Smooth muscle cell (in vitro differentiated cells): ENCODE results near the gene TIMM17A. TPM values are rescaled to one million over a fixed set of nuclear protein-coding genes. Genes with fewer than 3 reads are reported as not detected.
A peak's percentile ranks its signal among the peaks of the same experiment; 100 is the strongest.

ENCODE experiments used
- DNase-seq: peaks from one replicate; lab custom pipeline; 2025; ENCODE audit not compliant: unreplicated experiment; lab: John Stamatoyannopoulos, UW
- H2AFZ ChIP-seq: fragments of 200-600 bp; sonication (generic); 2 replicates; pipeline ENCODE4 v1.6.0; 2016; ENCODE audit warnings: antibody characterized with exemption, low read depth, mild to moderate bottlenecking
- H3F3A ChIP-seq: fragments of 200-600 bp; sonication (generic); 2 replicates; pipeline ENCODE4 v1.6.0; 2017; ENCODE audit warnings: antibody characterized with exemption, low read depth
- H3K27ac ChIP-seq: fragments of 200-600 bp; sonication (generic); 2 replicates; pipeline ENCODE4 v1.5.1; 2016; ENCODE audit warnings: low read depth, mild to moderate bottlenecking
- H3K27me3 ChIP-seq: fragments of 200-600 bp; sonication (generic); 2 replicates; pipeline ENCODE4 v1.6.1; 2016; ENCODE audit warnings: low read depth, mild to moderate bottlenecking
- H3K36me3 ChIP-seq: fragments of 200-600 bp; sonication (generic); 2 replicates; pipeline ENCODE4 v1.5.1; 2016; ENCODE audit warnings: low read depth
- H3K4me1 ChIP-seq: fragments of 200-600 bp; sonication (generic); 2 replicates; pipeline ENCODE4 v1.5.1; 2016; ENCODE audit warnings: low read depth
- H3K4me2 ChIP-seq: fragments of 200-600 bp; sonication (generic); 2 replicates; pipeline ENCODE4 v1.6.0; 2016; ENCODE audit warnings: mild to moderate bottlenecking
- H3K4me3 ChIP-seq: fragments of 200-600 bp; sonication (generic); 2 replicates; pipeline ENCODE4 v1.5.1; 2016; ENCODE audit warnings: mild to moderate bottlenecking
- H3K79me2 ChIP-seq: fragments of 200-600 bp; sonication (generic); 2 replicates; pipeline ENCODE4 v1.6.0; 2016; ENCODE audit warnings: low read depth, mild to moderate bottlenecking
- H3K9ac ChIP-seq: fragments of 200-600 bp; sonication (generic); 2 replicates; pipeline ENCODE4 v1.6.0; 2016; ENCODE audit warnings: low read depth
- H3K9me3 ChIP-seq: fragments of 200-600 bp; sonication (generic); replicated peaks from 2 replicates; pipeline ENCODE4 v1.5.1; 2016; ENCODE audit warnings: low read depth
- H4K20me1 ChIP-seq: fragments of 200-600 bp; sonication (generic); 2 replicates; pipeline ENCODE4 v1.6.0; 2016; ENCODE audit warnings: low read depth
- CTCF ChIP-seq: fragments of 200-600 bp; sonication (generic); IDR thresholded peaks from 2 replicates; pipeline ENCODE4 v1.5.1; 2017; ENCODE audit warnings: borderline replicate concordance, mild to moderate bottlenecking, antibody characterized with exemption; ENCODE audit not compliant: insufficient read depth, poor library complexity, severe bottlenecking
- WGBS: methylation state at CpG from one replicate; pipeline ENCODE4 v1.1.7; 2016; ENCODE audit warnings: low lambda C conversion rate; 5-methylcytosine and 5-hydroxymethylcytosine counted together
- polyA plus RNA-seq: library from polyadenylated mRNA; unstranded; fragments of >200 nt; fragmentation: Nextera tagmentation; extraction: Ambion mirVana; gene quantifications from 2 replicates; pipeline ENCODE4 v1.2.1, GENCODE V29; 2016
- total RNA-seq: library from RNA; depleted of rRNA; stranded (reverse); fragments of >200 nt; gene quantifications from 2 replicates; pipeline ENCODE4 v1.2.3, GENCODE V29; 2014

The TIMM17A gene
- total and polyA plus RNA-seq, 2 experiments from 2014 or later: 78.6 to 102 TPM

GRCh38 chr1:201989354-201990128 lies 34.2 kb downstream of the TIMM17A start:
- Histone ChIP-seq H3K27ac (no peak overlapping the region), H3K4me3 (no peak overlapping the region), H3K9ac (no peak overlapping the region), H3K27me3 (no peaks in the 10 kb centered on the region), H3K79me2 (peaks cover 36% of the 10 kb centered on the region), H3F3A (no peaks in the 10 kb centered on the region), H4K20me1 (peaks cover 35% of the 10 kb centered on the region), H3K4me1 (no peaks in the 10 kb centered on the region), H2AFZ (no peak overlapping the region), H3K9me3 (no peaks in the 10 kb centered on the region), H3K36me3 (peaks cover 4% of the 10 kb centered on the region), H3K4me2 (no peak overlapping the region)
- no peak for DNase-seq
- 96% methylated on average over 10 of the region's 10 CpGs for WGBS
- TF ChIP-seq CTCF: no peak

- H3K9ac ChIP-seq: no peak overlapping the region
- no peaks in the 10 kb centered on the region for H3K27me3 ChIP-seq
- no peak for DNase-seq
- H2AFZ ChIP-seq: no peak overlapping the region
- peaks cover 27% of the 10 kb centered on the region for H3K79me2 ChIP-seq
- peaks cover 31% of the 10 kb centered on the region for H4K20me1 ChIP-seq
- no peak for TF ChIP-seq CTCF
- H3K4me3 ChIP-seq: no peak overlapping the region
- no peak overlapping the region for H3K4me2 ChIP-seq
- no peaks in the 10 kb centered on the region for H3K4me1 ChIP-seq
- no peaks in the 10 kb centered on the region for H3F3A ChIP-seq
- peaks cover 4% of the 10 kb centered on the region for H3K36me3 ChIP-seq
- no peaks in the 10 kb centered on the region for H3K9me3 ChIP-seq
- 84% methylated on average over 6 of the region's 6 CpGs for WGBS
- no peak overlapping the region for H3K27ac ChIP-seq
Observed at GRCh38 chr1:201990427-201990826, 35.1 kb downstream of the TIMM17A start.

- 74% methylated on average over 16 of the region's 16 CpGs for WGBS
- DNase-seq: no peak
- no peak overlapping the region for H2AFZ ChIP-seq
Observed at GRCh38 chr1:201999625-202000238, 44.4 kb downstream of the TIMM17A start.

More at GRCh38 chr1:201999625-202000238, 44.4 kb downstream of the TIMM17A start:
- H3K79me2 ChIP-seq: no peaks in the 10 kb centered on the region
- no peak overlapping the region for H3K4me3 ChIP-seq
- no peaks in the 10 kb centered on the region for H3K9me3 ChIP-seq
- H3K36me3 ChIP-seq: no peaks in the 10 kb centered on the region
- no peaks in the 10 kb centered on the region for H3K4me1 ChIP-seq
- peak; percentile 64 for TF ChIP-seq CTCF
- H3K27me3 ChIP-seq: no peaks in the 10 kb centered on the region
- H3F3A ChIP-seq: no peaks in the 10 kb centered on the region
- no peak overlapping the region for H3K4me2 ChIP-seq
- H4K20me1 ChIP-seq: no peaks in the 10 kb centered on the region
- no peak overlapping the region for H3K9ac ChIP-seq
- H3K27ac ChIP-seq: no peak overlapping the region
